ENCODE results near the gene POLR3E.

Gene POLR3E

GRCh38 chr16:22315979-22316378, 18.8 kb downstream of the POLR3E start:
- Histone ChIP-seq H3K79me2 (ENCODE audit: control insufficient read depth, insufficient read depth, low read length) (no peaks in the 10 kb centered on the region), H3K27me3 (ENCODE audit: insufficient read depth, low read length, poor library complexity) (no peaks in the 10 kb centered on the region)

GRCh38 chr16:22316411-22316811, 19.2 kb downstream of the POLR3E start:
- no peak overlapping the region for H3K18ac ChIP-seq (ENCODE audit: low read length)
- H3K4me2 ChIP-seq (ENCODE audit: low read length), result no peak overlapping the region
- H4K8ac ChIP-seq (ENCODE audit: low read depth, low read length), result no peak overlapping the region
- H3K4ac ChIP-seq (ENCODE audit: low read depth, low read length), result no peak overlapping the region
- no peak overlapping the region for H3K56ac ChIP-seq (ENCODE audit: low read length)
- peaks cover 7% of the 10 kb centered on the region for H3K36me3 ChIP-seq (ENCODE audit: control insufficient read depth, insufficient read depth, low read length)
- no peaks in the 10 kb centered on the region for H3K4me1 ChIP-seq (ENCODE audit: control insufficient read depth, low read depth, low read length)
- no peak overlapping the region for H2AK5ac ChIP-seq (ENCODE audit: low read length)
- no peak overlapping the region for H4K5ac ChIP-seq (ENCODE audit: low read length)
- no peak overlapping the region for H2BK120ac ChIP-seq (ENCODE audit: low read depth, low read length)
- no peak overlapping the region for H2BK5ac ChIP-seq (ENCODE audit: low read length)
- H3K9ac ChIP-seq (ENCODE audit: low read length), result no peak overlapping the region
- no CpG with 5 or more reads among the region's 9 CpGs for WGBS (ENCODE audit: extremely low coverage, insufficient coverage, low lambda C conversion rate)
- no peaks in the 10 kb centered on the region for H3K27me3 ChIP-seq (ENCODE audit: insufficient read depth, low read length, poor library complexity)
- H2BK15ac ChIP-seq (replicated peaks; ENCODE audit: low read depth), result no peak overlapping the region
- no peak overlapping the region for H3K23ac ChIP-seq (ENCODE audit: low read length)
- no peak overlapping the region for H3K4me3 ChIP-seq (ENCODE audit: low read length)
- H3K79me2 ChIP-seq (ENCODE audit: control insufficient read depth, insufficient read depth, low read length), result no peaks in the 10 kb centered on the region
- H3K27ac ChIP-seq (ENCODE audit: low read depth, low read length), result no peak overlapping the region
- DNase-seq, result no peak
- H3K79me1 ChIP-seq (ENCODE audit: low read length), result peaks cover under 1% of the 10 kb centered on the region

More at GRCh38 chr16:22315979-22316378, 18.8 kb downstream of the POLR3E start:
- Histone ChIP-seq H2AK5ac (ENCODE audit: low read length) (no peak overlapping the region), H2BK120ac (ENCODE audit: low read depth, low read length) (no peak overlapping the region), H4K8ac (ENCODE audit: low read depth, low read length) (no peak overlapping the region), H3K4me2 (ENCODE audit: low read length) (no peak overlapping the region), H3K9ac (ENCODE audit: low read length) (no peak overlapping the region), H3K4me3 (ENCODE audit: low read length) (no peak overlapping the region), H2BK5ac (ENCODE audit: low read length) (no peak overlapping the region), H3K18ac (ENCODE audit: low read length) (no peak overlapping the region), H3K27ac (ENCODE audit: low read depth, low read length) (no peak overlapping the region), H4K5ac (ENCODE audit: low read length) (no peak overlapping the region), H3K4ac (ENCODE audit: low read depth, low read length) (no peak overlapping the region), H2BK15ac (replicated peaks; ENCODE audit: low read depth) (no peak overlapping the region), H3K79me1 (ENCODE audit: low read length) (no peaks in the 10 kb centered on the region), H3K4me1 (ENCODE audit: control insufficient read depth, low read depth, low read length) (no peaks in the 10 kb centered on the region), H3K56ac (ENCODE audit: low read length) (no peak overlapping the region), H3K23ac (ENCODE audit: low read length) (no peak overlapping the region), H3K36me3 (ENCODE audit: control insufficient read depth, insufficient read depth, low read length) (peaks cover 7% of the 10 kb centered on the region)
- no CpG with 5 or more reads among the region's 1 CpG for WGBS (ENCODE audit: extremely low coverage, insufficient coverage, low lambda C conversion rate)
- no peak for DNase-seq

DNA sequence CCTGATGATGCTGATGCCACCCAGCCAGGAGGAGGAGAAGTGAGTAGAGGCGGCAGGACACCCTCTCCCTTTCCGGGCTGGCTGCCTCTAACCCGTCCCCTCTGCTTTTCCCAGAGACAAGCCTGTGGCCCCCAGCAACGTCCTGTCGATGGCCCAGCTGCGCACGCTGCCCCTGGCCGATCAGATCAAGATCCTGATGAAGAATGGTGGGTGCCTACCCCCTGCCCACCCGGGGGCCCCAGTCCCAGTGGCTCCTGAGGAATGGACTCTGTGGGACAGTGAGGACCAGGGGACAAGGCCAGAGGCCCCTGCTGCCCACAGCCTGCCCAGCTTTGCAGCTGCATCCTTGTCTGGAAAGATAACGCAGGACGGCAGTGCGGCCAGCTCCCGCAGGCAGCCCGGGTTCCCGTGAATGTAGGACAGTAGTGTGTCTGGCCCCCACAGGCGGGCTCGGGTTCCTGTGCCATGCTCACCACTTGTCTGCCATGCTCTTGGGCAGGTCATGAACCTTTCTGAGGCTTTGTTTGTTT, 19.9 kb downstream of the POLR3E start:
- WGBS (ENCODE audit: extremely low coverage, insufficient coverage, low lambda C conversion rate), result no CpG with 5 or more reads among the region's 17 CpGs
- Histone ChIP-seq H4K8ac (ENCODE audit: low read depth, low read length) (no peak overlapping the region), H3K9ac (ENCODE audit: low read length) (no peak overlapping the region), H3K23ac (ENCODE audit: low read length) (no peak overlapping the region), H3K4me1 (ENCODE audit: control insufficient read depth, low read depth, low read length) (no peaks in the 10 kb centered on the region), H3K27me3 (ENCODE audit: insufficient read depth, low read length, poor library complexity) (no peaks in the 10 kb centered on the region), H3K4me3 (ENCODE audit: low read length) (no peak overlapping the region), H3K79me1 (ENCODE audit: low read length) (peaks cover 7% of the 10 kb centered on the region), H3K79me2 (ENCODE audit: control insufficient read depth, insufficient read depth, low read length) (peaks cover 3% of the 10 kb centered on the region), H3K4me2 (ENCODE audit: low read length) (no peak overlapping the region), H3K56ac (ENCODE audit: low read length) (no peak overlapping the region), H4K5ac (ENCODE audit: low read length) (no peak overlapping the region), H3K36me3 (ENCODE audit: control insufficient read depth, insufficient read depth, low read length) (peaks cover 10% of the 10 kb centered on the region), H2AK5ac (ENCODE audit: low read length) (no peak overlapping the region), H3K4ac (ENCODE audit: low read depth, low read length) (no peak overlapping the region), H2BK120ac (ENCODE audit: low read depth, low read length) (no peak overlapping the region), H2BK15ac (replicated peaks; ENCODE audit: low read depth) (no peak overlapping the region), H3K18ac (ENCODE audit: low read length) (no peak overlapping the region), H2BK5ac (ENCODE audit: low read length) (no peak overlapping the region), H3K27ac (ENCODE audit: low read depth, low read length) (no peak overlapping the region)
- no peak for DNase-seq

- H2BK15ac ChIP-seq (replicated peaks; ENCODE audit: low read depth), result no peak overlapping the region
- H3K9ac ChIP-seq (ENCODE audit: low read length), result no peak overlapping the region
- no peak overlapping the region for H3K23ac ChIP-seq (ENCODE audit: low read length)
- no peak overlapping the region for H3K4me3 ChIP-seq (ENCODE audit: low read length)
- no peak for DNase-seq
- no peak overlapping the region for H3K18ac ChIP-seq (ENCODE audit: low read length)
- no peaks in the 10 kb centered on the region for H3K4me1 ChIP-seq (ENCODE audit: control insufficient read depth, low read depth, low read length)
- peaks cover 10% of the 10 kb centered on the region for H3K79me1 ChIP-seq (ENCODE audit: low read length)
- H3K4ac ChIP-seq (ENCODE audit: low read depth, low read length), result no peak overlapping the region
- no CpG with 5 or more reads among the region's 6 CpGs for WGBS (ENCODE audit: extremely low coverage, insufficient coverage, low lambda C conversion rate)
- no peak overlapping the region for H2AK5ac ChIP-seq (ENCODE audit: low read length)
- H3K56ac ChIP-seq (ENCODE audit: low read length), result no peak overlapping the region
- H3K4me2 ChIP-seq (ENCODE audit: low read length), result no peak overlapping the region
- H3K27ac ChIP-seq (ENCODE audit: low read depth, low read length), result no peak overlapping the region
- no peaks in the 10 kb centered on the region for H3K27me3 ChIP-seq (ENCODE audit: insufficient read depth, low read length, poor library complexity)
- H2BK5ac ChIP-seq (ENCODE audit: low read length), result no peak overlapping the region
- H3K79me2 ChIP-seq (ENCODE audit: control insufficient read depth, insufficient read depth, low read length), result peaks cover 3% of the 10 kb centered on the region
- peaks cover 10% of the 10 kb centered on the region for H3K36me3 ChIP-seq (ENCODE audit: control insufficient read depth, insufficient read depth, low read length)
- H4K8ac ChIP-seq (ENCODE audit: low read depth, low read length), result no peak overlapping the region
- no peak overlapping the region for H2BK120ac ChIP-seq (ENCODE audit: low read depth, low read length)
- no peak overlapping the region for H4K5ac ChIP-seq (ENCODE audit: low read length)
These were observed 20.4 kb downstream of the POLR3E start for GRCh38 chr16:22317625-22318024.

DNA sequence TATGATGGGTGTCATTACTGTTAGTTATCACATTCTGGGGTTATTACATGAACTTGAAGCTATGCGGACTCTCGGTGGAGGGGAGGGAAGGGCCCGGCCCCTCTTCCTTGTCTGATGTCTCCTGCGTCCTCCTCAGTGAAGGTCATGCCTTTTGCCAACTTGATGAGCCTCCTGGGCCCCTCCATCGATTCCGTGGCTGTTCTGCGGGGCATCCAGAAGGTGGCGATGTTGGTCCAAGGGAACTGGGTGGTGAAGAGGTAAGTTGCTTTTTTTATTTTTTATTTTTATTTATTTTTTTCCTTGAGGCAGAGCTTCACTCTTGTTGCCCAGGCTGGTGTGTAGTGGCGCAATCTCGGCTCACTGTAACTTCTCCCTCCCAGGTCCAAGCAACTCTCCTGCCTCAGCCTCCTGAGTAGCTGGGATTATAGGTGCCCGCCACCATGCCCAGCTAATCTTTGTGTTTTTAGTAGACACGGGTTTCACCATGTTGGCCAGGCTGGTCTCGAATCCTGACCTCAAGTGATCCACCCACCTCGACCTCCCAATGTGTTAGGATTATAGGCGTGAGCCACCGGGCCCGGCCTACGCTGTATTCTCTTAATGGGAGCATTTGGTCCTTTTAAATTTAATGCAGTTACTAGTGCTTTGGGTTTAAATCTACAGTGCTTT, 21.6 kb downstream of the POLR3E start:
- Histone ChIP-seq H2BK120ac (ENCODE audit: low read depth, low read length) (no peak overlapping the region), H3K4me2 (ENCODE audit: low read length) (no peak overlapping the region), H3K79me1 (ENCODE audit: low read length) (peaks cover 10% of the 10 kb centered on the region), H4K8ac (ENCODE audit: low read depth, low read length) (no peak overlapping the region), H2AK5ac (ENCODE audit: low read length) (no peak overlapping the region), H3K56ac (ENCODE audit: low read length) (no peak overlapping the region), H3K23ac (ENCODE audit: low read length) (no peak overlapping the region), H2BK15ac (replicated peaks; ENCODE audit: low read depth) (no peak overlapping the region), H3K27ac (ENCODE audit: low read depth, low read length) (no peak overlapping the region), H4K5ac (ENCODE audit: low read length) (no peak overlapping the region), H3K4me1 (ENCODE audit: control insufficient read depth, low read depth, low read length) (no peaks in the 10 kb centered on the region), H3K4me3 (ENCODE audit: low read length) (no peak overlapping the region), H3K79me2 (ENCODE audit: control insufficient read depth, insufficient read depth, low read length) (peaks cover 3% of the 10 kb centered on the region), H3K9ac (ENCODE audit: low read length) (no peak overlapping the region), H3K27me3 (ENCODE audit: insufficient read depth, low read length, poor library complexity) (no peaks in the 10 kb centered on the region), H2BK5ac (ENCODE audit: low read length) (no peak overlapping the region), H3K18ac (ENCODE audit: low read length) (no peak overlapping the region), H3K36me3 (ENCODE audit: control insufficient read depth, insufficient read depth, low read length) (peaks cover 10% of the 10 kb centered on the region), H3K4ac (ENCODE audit: low read depth, low read length) (no peak overlapping the region)
- DNase-seq, result peak; percentile 49
- no CpG with 5 or more reads among the region's 18 CpGs for WGBS (ENCODE audit: extremely low coverage, insufficient coverage, low lambda C conversion rate)
